Stimulated activated naive CD4-positive, alpha-beta T cell treated with Interleukin-2 at 50 U/mL for 16 hours (primary cell): ENCODE data around the gene RTN4R.

Experiments
- DNase-seq: peaks from one replicate; lab custom pipeline; 2025; lab: John Stamatoyannopoulos, UW

RTN4R gene

GRCh38 chr22:20241579-20242392 lies 26.3 kb downstream of the RTN4R start:
- no peak for DNase-seq

DNA sequence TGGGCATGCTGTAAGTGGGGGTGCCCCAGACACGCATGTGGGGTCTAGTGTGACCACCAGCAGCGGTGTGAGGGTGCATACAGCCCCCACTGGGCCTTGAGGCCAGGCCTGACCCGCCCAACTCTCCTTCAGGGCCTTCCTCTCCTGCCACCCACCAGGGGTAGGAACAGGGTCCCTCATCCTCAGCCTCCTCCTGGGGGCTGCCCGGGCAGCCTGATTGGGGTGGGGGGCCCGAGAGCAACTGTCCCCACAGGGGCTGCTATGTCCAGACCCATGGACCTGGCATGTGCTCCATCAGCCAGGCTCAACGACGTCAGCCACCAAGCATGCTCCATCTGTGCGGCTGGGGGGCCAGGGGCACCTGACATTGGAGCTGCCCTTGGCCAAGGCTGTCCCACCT lies 27.2 kb downstream of the RTN4R start:
- DNase-seq, result no peak

GRCh38 chr22:20240447-20240764 lies 27.7 kb downstream of the RTN4R start:
- no peak for DNase-seq

- DNase-seq, result no peak
Measured at GRCh38 chr22:20239676-20240446, 28.3 kb downstream of the RTN4R start.

DNA sequence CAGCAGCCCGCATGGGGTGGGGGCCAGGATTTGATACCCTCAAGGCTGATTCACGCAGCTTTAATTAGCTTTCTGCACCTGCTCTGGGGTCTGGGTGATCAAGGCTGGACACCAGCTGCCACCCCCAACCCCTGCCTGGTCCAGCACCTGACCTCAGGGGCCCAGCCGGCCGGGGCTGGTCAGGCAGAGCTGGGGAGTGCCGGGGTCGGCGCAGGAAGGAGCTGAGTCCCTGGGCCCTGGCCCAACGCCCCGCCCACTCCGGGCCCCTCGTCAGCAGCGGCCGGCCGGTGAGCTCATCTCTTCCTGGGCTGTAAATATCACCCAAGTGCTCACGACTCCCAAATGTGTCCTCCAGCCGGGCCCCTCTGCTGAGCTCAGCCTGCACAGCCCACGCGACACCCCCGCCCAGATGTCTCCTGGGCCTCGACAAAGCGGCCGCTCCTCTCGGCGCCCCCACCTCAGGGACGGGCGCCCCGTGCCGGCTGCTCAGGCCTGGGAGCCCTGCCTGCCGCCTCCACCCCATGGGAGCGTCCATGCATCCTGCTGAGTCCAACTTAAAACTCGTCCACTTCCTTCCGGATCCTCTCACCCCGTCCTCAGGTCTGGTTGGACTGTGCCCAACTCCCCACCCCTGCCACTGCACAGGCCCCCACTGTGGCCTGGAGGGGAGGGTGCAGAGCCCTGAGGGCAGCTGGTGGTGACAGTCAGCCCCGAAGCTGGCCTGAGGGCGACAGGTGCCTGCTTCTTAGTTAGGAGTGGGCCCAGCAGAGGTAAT lies 29.0 kb downstream of the RTN4R start:
- DNase-seq, result no peak

GRCh38 chr22:20238536-20238900 lies 29.6 kb downstream of the RTN4R start:
- DNase-seq, result peak; percentile 28

GRCh38 chr22:20237480-20238440 lies 30.4 kb downstream of the RTN4R start:
- DNase-seq, result no peak

DNA sequence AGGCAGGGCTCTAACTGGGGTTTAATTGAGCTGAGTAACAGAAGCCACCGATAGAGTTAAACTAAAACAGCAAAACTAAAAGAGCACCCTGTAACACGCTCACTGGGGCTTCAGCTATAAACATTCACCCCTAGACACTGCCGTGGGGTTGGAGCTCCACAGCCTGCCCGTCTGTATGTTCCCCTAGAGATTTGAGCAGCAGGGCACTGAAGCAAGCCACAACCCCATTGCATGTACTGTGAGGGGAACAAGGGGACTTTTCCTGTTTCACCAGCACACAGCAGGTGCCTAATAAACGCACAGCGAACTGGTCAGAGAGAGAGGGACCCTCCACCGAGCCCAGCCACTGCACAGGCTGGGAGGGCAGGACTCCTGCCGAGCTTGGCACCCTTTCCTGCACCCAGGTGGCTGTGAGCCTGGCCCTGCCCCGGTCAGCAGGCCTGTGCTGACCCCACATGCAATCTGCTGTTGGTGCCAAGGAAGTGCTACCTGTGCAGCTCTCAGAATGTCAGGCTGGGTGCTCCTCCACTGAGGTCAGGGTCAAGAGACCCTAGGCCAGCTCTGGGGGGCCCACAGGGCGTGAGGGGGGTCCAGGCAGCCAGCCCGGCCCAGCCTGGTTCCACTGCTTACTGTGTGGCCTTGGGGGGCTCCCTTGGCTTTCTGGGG lies 31.9 kb downstream of the RTN4R start:
- no peak for DNase-seq

GRCh38 chr22:20235389-20235991 lies 32.6 kb downstream of the RTN4R start:
- no peak for DNase-seq

- DNase-seq, result no peak
Measured at GRCh38 chr22:20234760-20235388, 33.2 kb downstream of the RTN4R start.

DNA sequence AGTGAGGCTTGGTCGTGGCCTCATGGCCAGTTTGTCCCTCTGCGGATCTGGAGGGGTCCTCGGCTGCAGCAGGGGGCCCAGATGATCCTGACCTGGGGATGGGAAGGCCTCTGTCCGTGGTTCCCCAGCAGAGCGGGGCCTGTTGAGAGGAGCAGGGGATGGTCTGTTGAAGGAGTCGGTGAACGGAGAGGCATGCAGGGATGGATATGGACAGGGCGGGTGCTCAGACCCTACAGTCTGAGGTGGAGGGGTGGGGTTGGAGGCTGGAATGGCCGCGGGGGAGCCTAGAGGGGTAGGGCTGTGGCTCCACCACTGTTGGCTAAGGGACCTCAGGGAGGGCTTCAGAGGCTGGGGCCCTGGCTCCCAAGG lies 33.8 kb downstream of the RTN4R start:
- DNase-seq, result no peak

DNA sequence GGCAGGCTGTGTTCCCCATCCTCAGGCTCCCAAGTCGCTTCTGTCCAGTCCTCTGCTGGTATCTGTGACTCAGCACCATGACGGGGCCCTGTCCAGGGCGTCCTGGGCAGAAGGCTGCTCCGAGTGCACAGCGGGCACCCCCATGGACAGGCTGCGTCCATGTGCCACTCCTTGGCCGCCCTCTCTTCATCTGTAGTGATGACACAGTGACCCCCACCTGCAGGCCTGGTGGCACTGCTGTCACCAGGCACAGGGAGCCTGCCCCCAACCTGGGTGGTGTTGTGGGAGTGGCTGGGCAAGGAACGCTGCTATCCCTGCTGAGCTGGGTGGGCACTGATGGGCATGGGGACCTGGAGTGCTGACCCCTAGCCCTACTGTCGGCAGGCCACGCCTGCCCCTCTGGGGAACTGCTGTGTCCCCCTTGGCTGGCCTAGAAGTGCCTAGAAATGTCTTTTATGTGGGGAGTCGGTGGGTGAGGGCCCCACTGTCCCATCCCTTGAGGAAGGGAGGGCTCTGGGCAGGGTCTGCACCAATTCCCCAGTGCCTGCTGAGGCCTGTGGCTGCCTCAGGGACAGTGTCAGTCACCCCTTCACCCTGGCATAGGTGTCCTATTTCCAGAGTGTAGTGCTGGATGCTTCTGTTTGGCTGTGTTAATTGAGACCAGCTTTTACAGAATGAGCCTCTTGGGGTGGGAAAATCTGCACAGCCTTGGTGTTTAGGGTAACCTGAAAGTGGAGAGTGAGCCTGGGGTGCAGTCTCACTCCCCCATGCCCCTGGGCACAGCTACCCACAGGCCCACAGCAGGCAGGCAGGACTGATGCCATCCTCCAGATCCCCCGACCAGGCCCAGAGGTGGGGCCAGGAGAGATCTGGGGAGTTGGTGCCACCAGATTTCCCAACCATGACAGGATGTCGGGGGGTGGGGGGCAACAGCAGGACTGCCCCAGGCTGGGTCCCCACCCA lies 34.5 kb downstream of the RTN4R start:
- DNase-seq, result no peak

DNA sequence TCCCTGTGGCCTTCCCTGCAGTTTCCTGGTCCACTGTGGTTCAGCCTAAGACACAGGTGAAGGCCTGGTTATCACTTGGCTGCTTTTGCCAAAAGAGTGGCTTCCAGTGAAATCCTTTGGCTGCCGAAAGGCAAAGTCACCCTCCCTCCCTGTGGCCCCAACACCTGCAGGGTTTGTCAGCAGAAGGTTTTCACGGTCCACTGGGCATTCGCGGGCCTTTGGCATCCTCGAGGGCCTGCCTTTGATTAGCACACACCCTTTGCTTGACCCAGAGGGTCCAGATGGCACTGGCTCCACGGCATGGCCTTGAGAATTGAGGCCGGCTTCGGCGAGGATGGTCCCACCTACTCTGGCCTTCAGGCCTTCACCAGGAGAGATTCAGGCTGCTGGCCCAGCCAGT lies 35.3 kb downstream of the RTN4R start:
- no peak for DNase-seq

DNA sequence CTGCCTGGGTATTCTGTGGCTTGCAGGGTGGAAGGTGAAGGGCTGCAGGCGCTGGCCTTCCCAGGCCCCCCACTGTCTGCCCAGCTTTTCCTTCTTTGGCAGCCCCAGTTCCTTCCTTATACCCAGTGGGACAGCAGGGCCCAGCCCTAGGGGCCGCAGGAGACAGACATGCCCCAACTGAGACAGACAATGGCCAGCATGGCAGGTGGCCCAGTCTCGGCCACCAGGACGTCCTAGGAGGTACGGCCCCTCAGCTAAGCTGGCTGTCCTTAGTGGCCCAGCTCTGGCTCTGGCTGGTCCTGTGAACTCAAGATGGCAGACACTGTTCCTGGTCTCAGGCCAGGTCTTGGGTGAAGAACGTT lies 35.9 kb downstream of the RTN4R start:
- no peak for DNase-seq

GRCh38 chr22:20231514-20232236 lies 36.4 kb downstream of the RTN4R start:
- no peak for DNase-seq

DNA sequence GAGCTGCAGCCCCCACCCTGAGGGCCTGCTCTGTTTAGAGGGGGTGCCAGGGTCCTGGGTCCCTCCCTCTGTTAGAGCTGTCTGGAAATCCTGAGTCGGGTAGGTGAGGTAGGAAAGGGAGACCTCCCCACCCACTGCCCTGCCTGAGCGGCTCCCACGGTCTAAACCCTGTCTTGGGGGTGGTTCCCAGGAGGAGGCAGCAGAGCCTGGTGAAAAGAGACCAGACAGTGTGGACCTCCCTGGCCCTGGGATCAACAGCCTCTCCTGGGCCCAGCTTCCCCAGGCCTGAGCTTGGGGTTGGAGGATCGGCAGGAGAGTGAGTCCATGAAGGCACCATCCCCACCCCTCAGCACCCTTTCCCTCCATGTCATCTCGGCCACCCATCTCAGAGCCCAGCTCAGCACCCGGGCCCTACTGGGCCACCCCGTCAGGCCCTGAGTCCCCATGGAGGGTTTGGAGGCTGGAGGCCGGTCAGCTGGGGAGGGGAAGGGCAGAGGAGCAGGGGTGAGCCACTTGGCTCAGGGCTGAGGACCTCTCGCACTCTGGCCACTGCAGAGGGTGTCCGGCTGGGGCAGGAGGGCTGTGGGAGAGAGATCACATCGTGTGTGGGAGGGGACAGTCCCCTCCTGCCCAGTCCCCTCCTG lies 37.2 kb downstream of the RTN4R start:
- no peak for DNase-seq

GRCh38 chr22:20229916-20230775 lies 38.0 kb downstream of the RTN4R start:
- no peak for DNase-seq
